Fibroblast of villous mesenchyme (primary cell): ENCODE data around the gene RGS13. TPM values are rescaled to one million over a fixed set of nuclear protein-coding genes. Genes with fewer than 3 reads are reported as not detected.

Experiments
- DNase-seq: peaks from one replicate; pipeline ENCODE4 v3.0.0-alpha.2; 2010; ENCODE audit warnings: low read depth
- H3K4me3 ChIP-seq: 2 replicates; pipeline ENCODE4 v1.5.1; 2011; ENCODE audit warnings: low read depth, mild to moderate bottlenecking, low read length
- CTCF ChIP-seq: IDR thresholded peaks from 2 replicates; pipeline ENCODE4 v1.5.1; 2012; ENCODE audit warnings: low read depth, mild to moderate bottlenecking, low read length; ENCODE audit not compliant: insufficient read depth
- total RNA-seq: library from RNA; depleted of rRNA; stranded (reverse); fragments of >200 nt; gene quantifications from 2 replicates; pipeline ENCODE4 v1.2.3, GENCODE V29; 2012

The RGS13 gene
- total RNA-seq, 1 donor: not detected

GRCh38 chr1:192705510-192705909 lies 69.6 kb downstream of the RGS13 start:
- no peak for DNase-seq
- no peak for TF ChIP-seq CTCF
- H3K4me3 ChIP-seq: no peak overlapping the region

- TF ChIP-seq CTCF: no peak
- H3K4me3 ChIP-seq: no peak overlapping the region
- DNase-seq: peak; percentile 44
These were observed 71.0 kb downstream of the RGS13 start for GRCh38 chr1:192706936-192707335.

- TF ChIP-seq CTCF: no peak
- H3K4me3 ChIP-seq: no peak overlapping the region
- DNase-seq: no peak
These were observed 72.1 kb downstream of the RGS13 start for GRCh38 chr1:192707978-192708547.

GRCh38 chr1:192709544-192709943 lies 73.6 kb downstream of the RGS13 start:
- H3K4me3 ChIP-seq: no peak overlapping the region
- no peak for TF ChIP-seq CTCF
- DNase-seq: no peak

Other genes with a start within 250 kb of the RGS13 start
- 0.32 TPM in 1 of 2 replicates, not detected in the other for gene RGS1, start 60.4 kb upstream of the RGS13 start, total RNA-seq
- gene RGS2, start 172.9 kb downstream of the RGS13 start, total RNA-seq: 25.9 and 41.9 TPM in 2 replicates